Right lobe of liver (tissue), 4 donors: Measurements from ENCODE around the gene SSH2.

ENCODE experiments used
- CTCF ChIP-seq, 4 donors: fragments of 200-600 bp in 3 of 4; fragments of 450-650 bp in 1 of 4; IDR thresholded peaks; one replicate each; pipeline versions ENCODE4 v1.5.1 to v1.8.0; 2016 to 2022; ENCODE audit warnings: antibody characterized with exemption in 4 of 4, mild to moderate bottlenecking in 2 of 4
- POLR2A ChIP-seq: fragments of 450-650 bp; IDR thresholded peaks from one replicate; pipeline ENCODE4 v1.6.1; 2017; ENCODE audit warnings: antibody characterized with exemption, mild to moderate bottlenecking
- donor health status: DM: no; HTN: no; CAD: no.
- donor health status: DM: no; HTN: no; CAD: no.
- donor health status: DM: no; HTN: yes; CAD: no.

DNA sequence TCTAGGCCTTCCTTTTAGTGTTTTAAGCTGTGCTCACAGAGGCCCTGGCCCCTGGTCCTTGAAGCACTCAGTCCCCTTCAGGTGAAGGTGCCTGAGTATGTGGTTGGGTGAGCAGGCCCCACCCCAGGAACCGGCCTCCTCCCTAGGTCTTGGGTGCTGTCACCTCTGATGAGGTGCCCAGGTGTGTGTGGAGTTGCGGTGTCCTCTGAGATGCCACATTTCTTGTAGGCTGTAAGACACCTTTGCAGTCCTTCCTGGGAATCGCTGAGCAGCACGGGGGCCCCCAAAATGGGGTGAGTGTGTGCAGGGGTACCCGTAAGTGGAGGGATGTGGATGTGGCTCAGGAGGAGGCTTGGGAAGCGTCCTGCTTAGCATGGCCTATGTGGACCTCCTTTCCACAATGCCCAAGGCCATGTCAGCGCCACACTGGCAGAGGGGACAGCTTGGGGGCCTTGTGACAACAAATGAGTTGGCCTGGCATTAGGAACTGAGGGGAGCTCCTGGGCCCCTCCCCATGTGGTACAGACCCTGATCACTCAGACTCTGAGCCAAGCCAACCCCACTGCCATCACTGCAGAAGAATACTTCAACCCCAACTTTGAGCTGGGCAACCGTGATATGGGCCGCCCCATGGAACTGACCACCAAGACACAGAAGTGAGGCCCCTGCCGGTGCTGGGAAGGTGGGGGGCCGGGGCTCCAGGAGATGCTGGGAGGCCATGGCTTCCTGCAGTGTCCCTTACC is 318.5 kb downstream of the SSH2 start:
- no peak for TF ChIP-seq CTCF (IDR thresholded peaks at IDR 0.05)
- no peak for TF ChIP-seq POLR2A
